GM12878 (cell line): ENCODE data around the gene PGM5. TPM values are rescaled to one million over a fixed set of nuclear protein-coding genes. Genes with fewer than 3 reads are reported as not detected.

Experiments used
- ATAC-seq: fragments of 200-7000 bp; cut with Tn5 transposase; 3 replicates; pipeline ENCODE4 v1.9.1; 2020; ENCODE audit warnings: mild to moderate bottlenecking, moderate library complexity
- BruUV-seq: library from RNA; stranded (reverse); fragments of 400-500 nt; replicated peaks from 2 replicates; lab custom pipeline; 2021; lab: Mats Ljungman, UMichigan
- CTCF ChIA-PET: fragments of 300-600 bp; sonication (Branson Sonifier 250); formaldehyde crosslinking; extraction: SDS; loops from one replicate; lab custom pipeline; 2021; ENCODE audit warnings: inconsistent platforms; lab: Yijun Ruan, JAX
- POLR2A ChIA-PET: fragments of 350-600 bp; formaldehyde crosslinking; extraction: SDS; loops from one replicate; lab custom pipeline; 2021; ENCODE audit warnings: inconsistent platforms; lab: Charles Lee
- RAD21 ChIA-PET: fragments of 300-600 bp; sonication (Branson Sonifier 250); formaldehyde crosslinking; loops from one replicate; lab custom pipeline; 2023; ENCODE audit warnings: antibody characterized with exemption; ENCODE audit not compliant: unreplicated experiment; lab: Charles Lee
- SMC1A ChIA-PET: fragments of 300-600 bp; sonication (Branson Sonifier 250); formaldehyde crosslinking; loops from one replicate; lab custom pipeline; 2023; ENCODE audit not compliant: unreplicated experiment, uncharacterized antibody; lab: Charles Lee
- DNase-seq: peaks from one replicate; pipeline ENCODE4 v3.0.0-alpha.2; 2011; ENCODE audit warnings: low read depth, low spot score
- FAIRE-seq: peaks from 3 replicates; lab custom pipeline; 2011; peaks lifted over from hg19 to GRCh38; lab: Jason Lieb, UNC
- H2AFZ ChIP-seq: 2 replicates; pipeline ENCODE4 v1.6.0; 2011; ENCODE audit warnings: low read depth, low read length, control low read depth; ENCODE audit not compliant: control insufficient read depth
- H3K27ac ChIP-seq: 2 replicates; pipeline ENCODE4 v1.5.1; 2011; ENCODE audit warnings: control low read depth; ENCODE audit not compliant: control insufficient read depth, insufficient read depth
- H3K27me3 ChIP-seq, 2 experiments: replicated peaks in 1 of 2; 2 replicates each; pipeline versions ENCODE4 v1.6.0 to v1.6.1; 2011; ENCODE audit warnings: low read length in 1 of 2; ENCODE audit not compliant: control insufficient read depth in 2 of 2, insufficient read depth in 2 of 2
- H3K36me3 ChIP-seq, 2 experiments: 2 replicates each; pipeline ENCODE4 v1.5.1; 2011; ENCODE audit warnings: low read length in 1 of 2; ENCODE audit not compliant: control insufficient read depth in 2 of 2, insufficient read depth in 2 of 2
- H3K4me1 ChIP-seq: 2 replicates; pipeline ENCODE4 v1.6.1; 2011; ENCODE audit warnings: mild to moderate bottlenecking, low read length, moderate library complexity, mixed read lengths; ENCODE audit not compliant: control insufficient read depth, insufficient read depth
- H3K4me2 ChIP-seq: 2 replicates; pipeline ENCODE4 v1.6.0; 2011; ENCODE audit warnings: control low read depth; ENCODE audit not compliant: control insufficient read depth, insufficient read depth
- H3K4me3 ChIP-seq: fragments of 200-600 bp; sonication (generic); 2 replicates; pipeline ENCODE4 v1.5.1; 2016
- H3K79me2 ChIP-seq: 2 replicates; pipeline ENCODE4 v1.6.0; 2011; ENCODE audit warnings: low read length; ENCODE audit not compliant: control insufficient read depth, insufficient read depth
- H3K9ac ChIP-seq: 2 replicates; pipeline ENCODE4 v1.8.0; 2011; ENCODE audit warnings: low read length, control low read depth, mixed read lengths; ENCODE audit not compliant: control insufficient read depth, insufficient read depth
- H3K9me3 ChIP-seq: replicated peaks from 3 replicates; pipeline ENCODE4 v1.5.1; 2011; ENCODE audit warnings: mild to moderate bottlenecking, low read length; ENCODE audit not compliant: control insufficient read depth, insufficient read depth
- H4K20me1 ChIP-seq: 2 replicates; pipeline ENCODE4 v1.6.0; 2011; ENCODE audit not compliant: control insufficient read depth, insufficient read depth
- BCL3 ChIP-seq: IDR thresholded peaks from 2 replicates; pipeline ENCODE4 v1.6.1; 2011; ENCODE audit warnings: borderline replicate concordance, low read depth, mild to moderate bottlenecking, moderate library complexity, low read length; ENCODE audit not compliant: insufficient read depth, poor library complexity, severe bottlenecking
- FOXK2 ChIP-seq: fragments of 450-650 bp; IDR thresholded peaks from 2 replicates; pipeline ENCODE4 v1.6.1; 2017; ENCODE audit warnings: mild to moderate bottlenecking, moderate library complexity
- IRF5 ChIP-seq: fragments of 450-650 bp; IDR thresholded peaks from 2 replicates; pipeline ENCODE4 v1.6.1; 2017; ENCODE audit warnings: borderline replicate concordance
- KLF5 ChIP-seq: fragments of 450-650 bp; IDR thresholded peaks from 2 replicates; pipeline ENCODE4 v1.6.1; 2014; ENCODE audit warnings: mild to moderate bottlenecking; ENCODE audit not compliant: partially characterized antibody
- MLLT1 ChIP-seq: fragments of 450-650 bp; IDR thresholded peaks from 2 replicates; pipeline ENCODE4 v1.6.1; 2016; ENCODE audit warnings: mild to moderate bottlenecking
- MYC ChIP-seq: IDR thresholded peaks from 2 replicates; pipeline ENCODE4 v1.6.1; 2011; ENCODE audit warnings: mild to moderate bottlenecking, low read length, moderate library complexity, inconsistent platforms; ENCODE audit not compliant: insufficient read depth, insufficient replicate concordance, insufficient read length, severe bottlenecking
- POLR2A ChIP-seq: IDR thresholded peaks from 2 replicates; pipeline ENCODE4 v1.6.1; 2011; ENCODE audit warnings: low read depth, mild to moderate bottlenecking, low read length
- RBBP5 ChIP-seq: fragments of 200-600 bp; sonication (generic); conservative IDR thresholded peaks from 2 replicates; pipeline ENCODE4 v1.6.1; 2016
- RCOR1 ChIP-seq: conservative IDR thresholded peaks from 2 replicates; pipeline ENCODE4 v1.6.1; 2012; ENCODE audit warnings: low read depth, low read length, improper control_type of control experiment
- REST ChIP-seq: IDR thresholded peaks from 2 replicates; pipeline ENCODE4 v1.6.1; 2012; ENCODE audit warnings: mild to moderate bottlenecking, low read depth, low read length
- SPI1 ChIP-seq: IDR thresholded peaks from 2 replicates; pipeline ENCODE4 v1.6.1; 2011; ENCODE audit warnings: low read depth, mild to moderate bottlenecking, low read length, moderate library complexity, borderline replicate concordance; ENCODE audit not compliant: insufficient read depth
- ZBTB33 ChIP-seq: fragments of 450-650 bp; IDR thresholded peaks from 2 replicates; pipeline ENCODE4 v1.6.1; 2017; ENCODE audit warnings: mild to moderate bottlenecking
- WGBS: methylation state at CpG from one replicate; pipeline ENCODE4 v1.1.6; 2016; ENCODE audit warnings: low lambda C conversion rate; ENCODE audit not compliant: insufficient replicate concordance, insufficient coverage; ENCODE audit errors: missing lambda C conversion rate; 5-methylcytosine and 5-hydroxymethylcytosine counted together
- in situ Hi-C: fragments of 300-500 bp; cut with MboI; formaldehyde crosslinking; loops from 9 replicates; pipeline ENCODE4 v1.14.3; 2018; ENCODE audit warnings: mixed read lengths
- intact Hi-C: fragments of 100-400 bp; cut with micrococcal nuclease; formaldehyde crosslinking; loops from one replicate; pipeline ENCODE4 v1.14.2; 2022; ENCODE audit not compliant: unreplicated experiment
- polyA plus RNA-seq, 11 experiments: library from polyadenylated mRNA; depleted of rRNA in 4 of 11; unstranded in 6 of 11; stranded (reverse) in 5 of 11; fragments of >200 nt; fragmentation: Nextera tagmentation in 4 of 11; fragmentation: Illumina TruSeq in 1 of 11; extraction: Ambion mirVana in 4 of 11; extraction: Trizol in 1 of 11; gene quantifications; 1 replicate in 1 of 11; 2 replicates in 10 of 11; pipeline versions ENCODE4 v1.2.1 to v1.2.3, GENCODE V29; 2011 to 2016; ENCODE audit warnings: inconsistent platforms in 2 of 11, missing spikeins in 2 of 11, low read depth in 1 of 11
- total RNA-seq, 4 experiments: library from RNA; depleted of rRNA in 3 of 4; stranded (reverse); fragments of >200 nt in 3 of 4; fragmentation: Illumina TruSeq in 1 of 4; extraction: Trizol in 1 of 4; gene quantifications; 2 replicates each; pipeline versions ENCODE4 v1.2.1 to v1.2.3, GENCODE V29; 2013 to 2021

PGM5 gene
- total and polyA plus RNA-seq, 10 of the 15 experiments (the other 5 are each of a cell fraction or from before 2014, with no cell fraction given): 0.28 to 0.73 TPM; not detected in 8

GRCh38 chr9:68523367-68523936 lies 167.0 kb downstream of the PGM5 start:
- ATAC-seq (no peak), DNase-seq (no peak), FAIRE-seq (no peak)
- Histone ChIP-seq H3K4me1 (no peaks in the 10 kb centered on the region), H3K4me3 (no peak overlapping the region), H3K27me3 (no peaks in the 10 kb centered on the region), H3K27ac (no peak overlapping the region), H2AFZ (no peak overlapping the region), H4K20me1 (no peaks in the 10 kb centered on the region), H3K9me3 (no peaks in the 10 kb centered on the region), H3K9ac (no peak overlapping the region), H3K36me3 (no peaks in the 10 kb centered on the region), H3K79me2 (no peaks in the 10 kb centered on the region), H3K4me2 (no peak overlapping the region)
- BruUV-seq: no TSS peak
- ChIA-PET POLR2A (no interaction called here), SMC1A (no interaction called here), RAD21 (no interaction called here), CTCF (no interaction called here)
- in situ Hi-C loops: no loop called here
- TF ChIP-seq FOXK2 (no peak), MYC (no peak), MLLT1 (no peak), ZBTB33 (no peak), IRF5 (no peak), SPI1 (no peak), BCL3 (no peak), RCOR1 (no peak), REST (no peak), KLF5 (no peak), RBBP5 (no peak), POLR2A (no peak)
- WGBS: 64% methylated on average over 4 of the region's 4 CpGs
- intact Hi-C loops: no loop called here
